Parathyroid adenoma (tissue), 2 donors: ENCODE data around the gene RANBP10.

ENCODE experiments used
- H2AFZ ChIP-seq: fragments of 300-600 bp; sonication (generic); one replicate; pipeline ENCODE4 v1.7.0; 2017; ENCODE audit warnings: antibody characterized with exemption, mild to moderate bottlenecking
- H3K27ac ChIP-seq: fragments of 300-600 bp; sonication (generic); one replicate; pipeline ENCODE4 v1.7.0; 2017
- H3K27me3 ChIP-seq: fragments of 300-600 bp; sonication (generic); one replicate; pipeline ENCODE4 v1.7.0; 2017; ENCODE audit warnings: low read length; ENCODE audit not compliant: control insufficient read depth, insufficient read depth
- H3K36me3 ChIP-seq: fragments of 300-600 bp; sonication (generic); one replicate; pipeline ENCODE4 v1.7.0; 2017; ENCODE audit warnings: low read length; ENCODE audit not compliant: control insufficient read depth, insufficient read depth
- H3K4me1 ChIP-seq: fragments of 300-600 bp; sonication (generic); one replicate; pipeline ENCODE4 v1.7.0; 2017; ENCODE audit warnings: control low read depth
- H3K4me2 ChIP-seq: fragments of 300-600 bp; sonication (generic); one replicate; pipeline ENCODE4 v1.7.0; 2017; ENCODE audit warnings: low read length
- H3K4me3 ChIP-seq: fragments of 300-600 bp; sonication (generic); one replicate; pipeline ENCODE4 v1.7.0; 2017; ENCODE audit warnings: low read depth, low read length
- H3K79me2 ChIP-seq: fragments of 300-600 bp; sonication (generic); one replicate; pipeline ENCODE4 v1.7.0; 2017; ENCODE audit warnings: control low read depth
- H3K9ac ChIP-seq: fragments of 300-600 bp; sonication (generic); one replicate; pipeline ENCODE4 v1.7.0; 2017; ENCODE audit warnings: mild to moderate bottlenecking
- H3K9me3 ChIP-seq: fragments of 300-600 bp; sonication (generic); one replicate; pipeline ENCODE4 v1.7.0; 2017; ENCODE audit warnings: low read length; ENCODE audit not compliant: control insufficient read depth
- CTCF ChIP-seq: fragments of 300-600 bp; sonication (generic); IDR thresholded peaks from one replicate; pipeline ENCODE4 v1.7.0; 2017; ENCODE audit warnings: antibody characterized with exemption, mild to moderate bottlenecking
- donor health status: primary hyperparathyroidism.

The RANBP10 gene

GRCh38 chr16:67779256-67780014, 26.9 kb downstream of the RANBP10 start:
- Histone ChIP-seq H3K4me1 (peaks cover under 1% of the 10 kb centered on the region), H3K36me3 (no peaks in the 10 kb centered on the region), H3K4me3 (no peak overlapping the region), H2AFZ (no peak overlapping the region), H3K27ac (no peak overlapping the region), H3K9me3 (no peaks in the 10 kb centered on the region), H3K4me2 (no peak overlapping the region), H3K79me2 (peaks cover 22% of the 10 kb centered on the region), H3K9ac (no peak overlapping the region), H3K27me3 (no peaks in the 10 kb centered on the region)
- no peak for TF ChIP-seq CTCF

GRCh38 chr16:67775273-67775672, 31.1 kb downstream of the RANBP10 start:
- peaks cover 12% of the 10 kb centered on the region for H3K79me2 ChIP-seq
- no peaks in the 10 kb centered on the region for H3K27me3 ChIP-seq
- H3K27ac ChIP-seq = no peak overlapping the region
- H2AFZ ChIP-seq = no peak overlapping the region
- H3K4me1 ChIP-seq = peaks cover 13% of the 10 kb centered on the region
- H3K9ac ChIP-seq = no peak overlapping the region
- H3K36me3 ChIP-seq = no peaks in the 10 kb centered on the region
- H3K4me3 ChIP-seq = no peak overlapping the region
- no peaks in the 10 kb centered on the region for H3K9me3 ChIP-seq
- H3K4me2 ChIP-seq = no peak overlapping the region
- TF ChIP-seq CTCF = no peak

- Histone ChIP-seq H3K9me3 (no peaks in the 10 kb centered on the region), H3K36me3 (no peaks in the 10 kb centered on the region), H3K4me3 (no peak overlapping the region), H3K27ac (no peak overlapping the region), H3K4me2 (no peak overlapping the region), H3K79me2 (peaks cover 7% of the 10 kb centered on the region), H2AFZ (no peak overlapping the region), H3K27me3 (no peaks in the 10 kb centered on the region), H3K9ac (no peak overlapping the region), H3K4me1 (peaks cover 13% of the 10 kb centered on the region)
- no peak for TF ChIP-seq CTCF
Measured at GRCh38 chr16:67774457-67774853, 31.9 kb downstream of the RANBP10 start.

GRCh38 chr16:67773569-67774456, 32.5 kb downstream of the RANBP10 start:
- H3K27ac ChIP-seq = no peak overlapping the region

More at GRCh38 chr16:67773569-67774456, 32.5 kb downstream of the RANBP10 start:
- Histone ChIP-seq H3K9ac (no peak overlapping the region), H3K36me3 (no peaks in the 10 kb centered on the region), H2AFZ (no peak overlapping the region), H3K79me2 (peaks cover 7% of the 10 kb centered on the region), H3K4me1 (peaks cover 13% of the 10 kb centered on the region), H3K27me3 (no peaks in the 10 kb centered on the region), H3K9me3 (no peaks in the 10 kb centered on the region), H3K4me3 (no peak overlapping the region), H3K4me2 (no peak overlapping the region)
- TF ChIP-seq CTCF = no peak
